Activated naive CD8-positive, alpha-beta T cell (primary cell): ENCODE results near the gene DOCK9.

Experiments
- H3K27ac Mint-ChIP-seq: one replicate; pipeline ENCODE4 v1.8.0; 2021; ENCODE audit warnings: mixed read lengths
- H3K27me3 Mint-ChIP-seq: one replicate; pipeline ENCODE4 v1.8.0; 2021; ENCODE audit warnings: mixed read lengths
- H3K36me3 Mint-ChIP-seq: one replicate; pipeline ENCODE4 v1.8.0; 2021; ENCODE audit warnings: mixed read lengths
- H3K4me1 Mint-ChIP-seq: one replicate; pipeline ENCODE4 v1.8.0; 2021; ENCODE audit warnings: low read depth, mixed read lengths
- H3K4me3 Mint-ChIP-seq: one replicate; pipeline ENCODE4 v1.8.0; 2021; ENCODE audit warnings: mild to moderate bottlenecking, mixed read lengths
- H3K9me3 Mint-ChIP-seq: one replicate; pipeline ENCODE4 v1.8.0; 2021; ENCODE audit warnings: low read depth, mixed read lengths

Gene DOCK9

DNA sequence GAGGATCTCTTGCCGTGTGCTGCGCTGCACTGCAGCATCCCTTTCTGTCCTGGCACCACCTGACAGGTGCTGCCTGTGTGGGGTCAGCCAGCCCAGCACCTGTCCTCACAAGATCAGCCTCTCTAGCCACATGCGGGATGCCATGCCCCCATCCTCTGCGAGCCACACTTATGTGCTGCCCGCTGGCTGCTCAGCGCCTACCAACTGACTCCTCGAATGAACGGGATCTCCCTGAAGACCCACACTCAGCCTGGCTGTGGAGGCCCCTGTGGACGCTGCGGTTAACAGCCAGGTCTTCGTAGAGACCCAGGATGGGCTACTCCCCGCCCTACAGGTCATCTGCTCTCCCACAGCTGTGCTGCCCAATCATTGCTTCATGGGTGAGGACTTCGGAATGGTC is 106.1 kb downstream of the DOCK9 start:
- H3K4me3 Mint-ChIP-seq = no peak overlapping the region
- no peak overlapping the region for H3K27ac Mint-ChIP-seq
- H3K9me3 Mint-ChIP-seq = peaks cover 11% of the 10 kb centered on the region
- peaks cover 14% of the 10 kb centered on the region for H3K4me1 Mint-ChIP-seq
- H3K36me3 Mint-ChIP-seq = peaks cover 54% of the 10 kb centered on the region
- H3K27me3 Mint-ChIP-seq = no peaks in the 10 kb centered on the region

GRCh38 chr13:98869408-98870090 is 108.3 kb downstream of the DOCK9 start:
- Mint-ChIP-seq H3K27me3 (no peaks in the 10 kb centered on the region), H3K4me3 (no peak overlapping the region), H3K4me1 (peaks cover 2% of the 10 kb centered on the region), H3K9me3 (peaks cover 6% of the 10 kb centered on the region), H3K36me3 (peaks cover 48% of the 10 kb centered on the region), H3K27ac (no peak overlapping the region)

DNA sequence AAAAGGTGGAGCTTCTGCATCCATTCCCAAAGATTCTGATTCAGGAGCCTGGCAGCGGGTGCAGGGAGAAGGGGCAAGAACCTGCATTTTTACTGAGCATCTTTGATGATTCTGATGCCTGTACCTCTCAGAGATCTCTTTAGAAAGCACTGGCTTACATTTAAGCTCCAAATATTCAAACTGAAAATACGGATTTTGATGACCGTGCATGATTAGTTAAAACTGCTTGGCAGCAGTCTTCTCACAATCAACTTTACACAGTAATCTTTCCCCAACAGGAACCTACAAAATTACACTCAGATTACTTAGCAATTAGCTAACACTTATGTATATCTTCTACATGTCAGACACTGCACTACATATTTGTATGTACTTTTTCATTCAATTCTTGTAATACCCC is 108.9 kb downstream of the DOCK9 start:
- H3K4me1 Mint-ChIP-seq = peaks cover 2% of the 10 kb centered on the region
- peaks cover 45% of the 10 kb centered on the region for H3K36me3 Mint-ChIP-seq
- no peaks in the 10 kb centered on the region for H3K27me3 Mint-ChIP-seq
- no peak overlapping the region for H3K27ac Mint-ChIP-seq
- H3K4me3 Mint-ChIP-seq = no peak overlapping the region
- peaks cover 3% of the 10 kb centered on the region for H3K9me3 Mint-ChIP-seq

GRCh38 chr13:98866882-98867281 is 111.0 kb downstream of the DOCK9 start:
- H3K4me3 Mint-ChIP-seq = no peak overlapping the region
- H3K27me3 Mint-ChIP-seq = no peaks in the 10 kb centered on the region
- H3K27ac Mint-ChIP-seq = no peak overlapping the region
- H3K36me3 Mint-ChIP-seq = peaks cover 33% of the 10 kb centered on the region
- H3K4me1 Mint-ChIP-seq = peaks cover 2% of the 10 kb centered on the region
- no peaks in the 10 kb centered on the region for H3K9me3 Mint-ChIP-seq

- no peak overlapping the region for H3K27ac Mint-ChIP-seq
- H3K36me3 Mint-ChIP-seq = peaks cover 25% of the 10 kb centered on the region
- H3K4me3 Mint-ChIP-seq = no peak overlapping the region
- H3K4me1 Mint-ChIP-seq = no peaks in the 10 kb centered on the region
- no peaks in the 10 kb centered on the region for H3K9me3 Mint-ChIP-seq
- no peaks in the 10 kb centered on the region for H3K27me3 Mint-ChIP-seq
These were observed 117.4 kb downstream of the DOCK9 start for GRCh38 chr13:98860491-98860890.

DNA sequence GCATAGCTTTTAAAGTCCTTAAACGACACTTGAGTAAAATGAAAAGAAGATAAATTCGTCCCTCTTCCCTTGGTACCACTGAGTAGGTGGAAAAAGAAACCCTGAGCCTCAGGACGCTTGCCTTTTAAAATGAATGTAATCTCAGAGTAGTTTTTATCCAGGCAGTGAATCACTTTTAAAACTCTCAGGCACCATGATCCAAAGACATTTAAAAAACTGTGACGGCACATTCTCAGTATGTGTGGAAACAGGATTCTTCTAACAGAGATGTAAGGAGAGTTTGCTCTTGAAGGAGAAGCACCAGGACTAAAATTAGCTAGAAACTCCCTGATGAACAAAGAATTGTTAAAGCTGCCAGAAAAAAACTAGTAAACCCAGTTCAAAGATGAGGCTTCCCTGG is 119.7 kb downstream of the DOCK9 start:
- Mint-ChIP-seq H3K4me1 (peaks cover 8% of the 10 kb centered on the region), H3K27me3 (no peaks in the 10 kb centered on the region), H3K4me3 (no peak overlapping the region), H3K36me3 (peaks cover 33% of the 10 kb centered on the region), H3K9me3 (no peaks in the 10 kb centered on the region), H3K27ac (no peak overlapping the region)

DNA sequence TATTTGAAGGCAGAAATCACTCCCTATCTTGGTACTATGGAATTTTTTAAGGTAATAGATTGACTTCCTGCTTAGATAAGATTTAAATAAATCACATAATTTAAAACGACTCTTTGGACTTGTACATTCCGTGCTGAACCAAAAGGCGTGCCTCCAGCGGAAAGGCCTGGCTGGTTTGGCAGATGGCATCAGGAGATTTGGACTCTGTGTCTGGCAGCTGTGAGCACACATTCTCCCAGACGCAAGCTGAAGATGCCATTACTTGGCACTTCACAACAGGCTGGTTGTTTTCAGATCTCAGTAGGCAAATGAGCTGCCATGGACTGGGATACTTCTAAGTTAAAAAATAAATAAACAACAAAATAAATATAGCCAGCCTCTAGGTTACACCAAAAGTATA is 120.9 kb downstream of the DOCK9 start:
- H3K9me3 Mint-ChIP-seq = no peaks in the 10 kb centered on the region
- no peak overlapping the region for H3K4me3 Mint-ChIP-seq
- H3K36me3 Mint-ChIP-seq = peaks cover 33% of the 10 kb centered on the region
- H3K27ac Mint-ChIP-seq = no peak overlapping the region
- peaks cover 8% of the 10 kb centered on the region for H3K4me1 Mint-ChIP-seq
- no peaks in the 10 kb centered on the region for H3K27me3 Mint-ChIP-seq

- Mint-ChIP-seq H3K36me3 (peaks cover 26% of the 10 kb centered on the region), H3K9me3 (no peaks in the 10 kb centered on the region), H3K27me3 (no peaks in the 10 kb centered on the region), H3K4me1 (peaks cover 8% of the 10 kb centered on the region), H3K4me3 (no peak overlapping the region), H3K27ac (no peak overlapping the region)
These were observed 123.4 kb downstream of the DOCK9 start for GRCh38 chr13:98854448-98854847.

DNA sequence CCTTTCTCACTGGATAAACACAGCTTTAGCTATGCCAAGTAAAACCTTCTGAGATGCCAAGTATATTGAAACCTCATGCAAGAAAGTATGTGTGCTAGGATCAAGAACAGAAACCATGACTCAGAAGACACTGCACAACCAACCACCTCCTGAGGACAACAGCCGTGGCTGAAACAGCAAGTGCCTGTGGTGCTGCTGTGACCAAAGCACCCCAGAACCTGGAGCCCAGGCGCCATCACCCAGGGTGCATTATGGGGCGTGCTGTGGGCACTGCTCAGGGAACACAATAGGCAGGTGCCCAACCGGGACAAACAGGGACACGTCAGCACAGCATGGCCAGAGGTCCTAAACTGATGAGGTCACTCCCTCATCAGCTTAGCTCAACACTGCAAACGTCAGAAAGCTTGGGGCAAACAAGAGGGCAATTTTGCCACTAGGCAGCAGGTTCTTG is 124.1 kb downstream of the DOCK9 start:
- Mint-ChIP-seq H3K4me1 (peaks cover 8% of the 10 kb centered on the region), H3K4me3 (no peak overlapping the region), H3K27ac (no peak overlapping the region), H3K36me3 (peaks cover 22% of the 10 kb centered on the region), H3K27me3 (no peaks in the 10 kb centered on the region), H3K9me3 (no peaks in the 10 kb centered on the region)

- no peak overlapping the region for H3K27ac Mint-ChIP-seq
- H3K9me3 Mint-ChIP-seq = no peaks in the 10 kb centered on the region
- H3K4me1 Mint-ChIP-seq = peaks cover 8% of the 10 kb centered on the region
- no peaks in the 10 kb centered on the region for H3K27me3 Mint-ChIP-seq
- peaks cover 31% of the 10 kb centered on the region for H3K36me3 Mint-ChIP-seq
- no peak overlapping the region for H3K4me3 Mint-ChIP-seq
These were observed 126.6 kb downstream of the DOCK9 start for GRCh38 chr13:98851276-98851675.

GRCh38 chr13:98848746-98849145 is 129.1 kb downstream of the DOCK9 start:
- H3K4me1 Mint-ChIP-seq = peaks cover 6% of the 10 kb centered on the region
- H3K27ac Mint-ChIP-seq = no peak overlapping the region
- H3K4me3 Mint-ChIP-seq = no peak overlapping the region
- H3K36me3 Mint-ChIP-seq = peaks cover 21% of the 10 kb centered on the region
- H3K27me3 Mint-ChIP-seq = no peaks in the 10 kb centered on the region
- H3K9me3 Mint-ChIP-seq = no peaks in the 10 kb centered on the region

DNA sequence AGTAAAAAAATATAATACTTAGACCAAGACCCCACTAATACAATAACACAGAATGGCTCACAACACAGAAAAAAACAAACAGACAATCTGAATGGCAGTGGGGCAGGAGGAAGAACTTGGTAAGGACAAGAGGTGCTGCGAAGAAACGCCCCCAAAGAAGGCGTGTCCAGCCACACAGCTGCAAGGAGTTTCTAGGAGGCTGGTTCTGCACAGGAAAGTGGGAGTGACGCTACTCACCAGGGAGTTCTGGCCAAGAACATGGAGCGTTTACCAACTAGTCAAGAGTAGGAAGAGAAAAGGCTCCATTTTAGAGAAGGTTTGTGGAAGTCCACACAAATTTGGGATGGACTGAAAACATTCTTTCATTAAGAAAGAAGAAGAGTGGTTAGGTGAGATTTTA is 130.1 kb downstream of the DOCK9 start:
- Mint-ChIP-seq H3K27me3 (no peaks in the 10 kb centered on the region), H3K36me3 (peaks cover 17% of the 10 kb centered on the region), H3K9me3 (no peaks in the 10 kb centered on the region), H3K4me1 (peaks cover 3% of the 10 kb centered on the region), H3K27ac (no peak overlapping the region), H3K4me3 (no peak overlapping the region)

GRCh38 chr13:98846986-98847385 is 130.9 kb downstream of the DOCK9 start:
- Mint-ChIP-seq H3K4me1 (peaks cover 3% of the 10 kb centered on the region), H3K9me3 (no peaks in the 10 kb centered on the region), H3K4me3 (no peak overlapping the region), H3K36me3 (peaks cover 19% of the 10 kb centered on the region), H3K27me3 (no peaks in the 10 kb centered on the region), H3K27ac (no peak overlapping the region)

DNA sequence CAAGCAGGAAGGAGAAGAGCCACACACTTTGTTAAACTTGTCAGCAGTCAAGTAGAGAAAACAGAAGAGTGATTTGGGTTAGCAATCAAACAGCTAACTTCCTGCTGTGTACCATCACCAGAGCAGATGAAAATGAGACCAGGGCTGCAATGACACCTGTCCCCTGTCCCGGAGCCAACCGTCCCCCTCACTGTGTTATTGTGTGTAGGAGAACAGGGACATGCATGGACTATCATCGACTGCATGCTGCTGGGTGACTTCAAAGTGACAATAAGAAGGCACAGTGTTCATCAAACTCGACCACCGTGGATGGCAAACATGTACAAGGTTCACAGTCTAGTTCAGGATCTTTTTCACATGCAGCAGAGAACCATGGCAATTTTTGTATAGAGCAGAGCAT is 131.3 kb downstream of the DOCK9 start:
- Mint-ChIP-seq H3K27me3 (no peaks in the 10 kb centered on the region), H3K36me3 (peaks cover 19% of the 10 kb centered on the region), H3K4me1 (peaks cover 3% of the 10 kb centered on the region), H3K4me3 (no peak overlapping the region), H3K27ac (no peak overlapping the region), H3K9me3 (no peaks in the 10 kb centered on the region)

- H3K4me1 Mint-ChIP-seq = peaks cover 3% of the 10 kb centered on the region
- H3K36me3 Mint-ChIP-seq = peaks cover 17% of the 10 kb centered on the region
- H3K27me3 Mint-ChIP-seq = no peaks in the 10 kb centered on the region
- no peaks in the 10 kb centered on the region for H3K9me3 Mint-ChIP-seq
- H3K27ac Mint-ChIP-seq = no peak overlapping the region
- no peak overlapping the region for H3K4me3 Mint-ChIP-seq
These were observed 132.1 kb downstream of the DOCK9 start for GRCh38 chr13:98845742-98846141.

DNA sequence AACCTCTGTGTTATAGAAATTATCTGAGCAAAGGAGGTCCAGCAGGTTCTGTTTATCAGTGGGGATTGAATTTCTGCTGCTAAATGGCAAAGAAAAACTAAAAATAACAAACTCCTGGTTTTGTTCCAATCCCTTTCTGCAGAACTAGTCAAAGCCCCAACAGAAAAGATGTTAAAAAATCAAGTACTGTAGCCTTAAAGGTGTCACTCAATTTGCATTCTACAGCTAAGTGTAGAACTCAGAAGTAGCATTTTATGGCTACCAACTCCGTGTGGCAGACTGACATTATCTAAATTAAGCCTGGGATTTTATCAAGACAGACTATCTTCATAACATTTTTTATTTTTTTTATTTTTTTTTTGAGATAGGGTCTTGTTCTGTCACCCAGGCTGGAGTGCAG is 133.8 kb downstream of the DOCK9 start:
- H3K4me3 Mint-ChIP-seq = no peak overlapping the region
- H3K9me3 Mint-ChIP-seq = no peaks in the 10 kb centered on the region
- H3K4me1 Mint-ChIP-seq = peaks cover 3% of the 10 kb centered on the region
- peaks cover 17% of the 10 kb centered on the region for H3K36me3 Mint-ChIP-seq
- no peak overlapping the region for H3K27ac Mint-ChIP-seq
- H3K27me3 Mint-ChIP-seq = no peaks in the 10 kb centered on the region
